ENCODE data around the gene OR7A5. TPM values are rescaled to one million over a fixed set of nuclear protein-coding genes. Genes with fewer than 3 reads are reported as not detected.

Gene OR7A5
- 1 to 10 TPM in 3 of 4 donors, under 1 TPM in 1; 0.72 to 2.9 (median 2.0) TPM for total RNA-seq

DNA sequence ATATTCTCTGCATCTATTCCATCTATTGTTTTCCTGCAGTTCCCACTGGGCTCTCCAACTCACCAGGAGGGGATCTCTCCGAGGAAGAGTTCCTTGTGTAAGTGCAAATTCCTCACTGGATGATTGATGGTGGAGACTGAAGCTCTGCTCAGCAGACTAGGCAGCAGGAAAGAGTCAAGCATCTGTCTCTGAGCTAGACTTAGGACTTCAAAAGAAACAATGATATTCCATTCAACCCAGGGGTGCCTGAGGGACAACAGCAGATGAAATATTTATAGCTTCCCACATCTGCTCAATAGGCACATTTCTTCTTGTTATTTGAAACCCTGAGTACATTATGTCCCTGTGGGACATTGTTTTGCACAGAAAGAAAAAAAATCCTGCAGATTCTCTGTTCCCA is at the start of gene OR7A5, which contains the start of gene OR7C1:
Gene OR7A5 (minus strand): TSS at position 175 of the 400 bp plus-strand sequence. CDS start 6,944 bp downstream, outside the sequence.
Gene OR7C1 (minus strand): TSS at position 175 of the 400 bp plus-strand sequence. CDS start 35,049 bp downstream, outside the sequence.
- intact Hi-C loops (cut with DNase I; ENCODE audit: low total_unique reads), result no loop called here
- H3K4me3 ChIP-seq (ENCODE audit: low read depth, poor library complexity, severe bottlenecking), result no peak within 1 kb of the TSS
- DNase-seq (ENCODE audit: low spot score in 2 of 2), result peak in 1 of 2 donors; percentile 16
- 5 to 15% methylated on average over 1 of the region's 1 CpG for WGBS, 2 donors
- TF ChIP-seq CTCF (IDR thresholded peaks at IDR 0.05) (no peak), POLR2A (IDR thresholded peaks at IDR 0.05) (no peak)

GRCh38 chr19:14871619-14872230 is 36.7 kb upstream of the OR7A5 start:
- WGBS, 2 donors, result 60 to 61% methylated on average over 4 of the region's 4 CpGs
- DNase-seq (ENCODE audit: low spot score in 2 of 2), result no peak
- no peak overlapping the region for H3K4me3 ChIP-seq (ENCODE audit: low read depth, poor library complexity, severe bottlenecking)
- intact Hi-C loops (cut with DNase I; ENCODE audit: low total_unique reads), result no loop called here
- TF ChIP-seq CTCF (IDR thresholded peaks at IDR 0.05), result no peak
- no peak for TF ChIP-seq POLR2A (IDR thresholded peaks at IDR 0.05)

DNA sequence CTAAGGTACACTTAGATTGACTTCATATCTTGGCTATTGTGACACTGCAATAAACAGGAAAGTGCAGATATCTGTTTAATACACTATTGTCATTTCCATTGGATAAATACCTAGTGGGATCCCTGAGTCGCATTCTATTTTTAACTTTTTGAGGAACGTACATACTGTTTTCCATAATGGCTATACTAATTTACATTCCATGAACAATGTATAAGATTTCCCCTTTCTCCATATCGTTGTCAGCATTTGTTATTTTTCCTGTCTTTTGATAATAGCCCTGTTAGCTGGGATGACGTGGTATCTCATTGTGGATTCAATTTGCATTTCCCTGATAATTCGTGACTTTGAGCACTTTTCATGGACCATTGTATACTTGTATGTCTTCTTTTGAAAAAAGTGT is 33.5 kb upstream of the OR7A5 start:
- TF ChIP-seq CTCF (IDR thresholded peaks at IDR 0.05), result no peak
- no peak for TF ChIP-seq POLR2A (IDR thresholded peaks at IDR 0.05)

GRCh38 chr19:14848822-14849221 is 13.8 kb upstream of the OR7A5 start, which contains the start of gene OR7A10:
TSS of gene OR7A10 (minus strand) at chr19:14848922. CDS start at chr19:14841877, 7,045 bp downstream.
- TF ChIP-seq POLR2A (IDR thresholded peaks at IDR 0.05) (no peak), CTCF (IDR thresholded peaks at IDR 0.05) (no peak)
- intact Hi-C loops (cut with DNase I; ENCODE audit: low total_unique reads), result no loop called here
- no peak for DNase-seq (ENCODE audit: low spot score in 2 of 2)
- WGBS, 2 donors, result 75 to 78% methylated on average over 5 of the region's 5 CpGs
- no peak within 1 kb of the TSS for H3K4me3 ChIP-seq (ENCODE audit: low read depth, poor library complexity, severe bottlenecking)

More for the DNA sequence above, 33.5 kb upstream of the OR7A5 start:
- 79 to 83% methylated on average over 5 of the region's 5 CpGs for WGBS, 2 donors
- DNase-seq (ENCODE audit: low spot score in 2 of 2), result no peak
- intact Hi-C loops (cut with DNase I; ENCODE audit: low total_unique reads), result no loop called here
- H3K4me3 ChIP-seq (ENCODE audit: low read depth, poor library complexity, severe bottlenecking), result no peak overlapping the region

DNA sequence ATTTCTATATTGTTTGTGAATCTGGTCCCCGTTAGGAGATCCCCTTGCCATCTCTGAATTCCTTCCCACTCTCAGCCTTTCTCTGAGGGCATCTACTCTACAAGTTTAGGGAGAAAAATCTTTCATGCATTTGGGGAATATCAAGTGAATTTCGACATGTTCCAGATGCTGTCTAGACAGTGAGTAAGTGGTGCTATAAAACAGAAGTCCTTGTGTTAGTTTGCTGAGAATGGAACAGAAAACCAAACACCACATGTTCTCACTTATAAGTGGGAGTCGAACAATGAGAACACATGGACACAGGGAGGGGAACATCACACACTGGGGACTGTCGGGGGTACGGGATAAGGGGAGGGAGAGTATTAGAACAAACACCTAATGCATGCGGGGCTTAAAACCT is 8.6 kb upstream of the OR7A5 start:
- no peak for DNase-seq (ENCODE audit: low spot score in 2 of 2)
- WGBS, 2 donors, result 34 to 38% methylated on average over 6 of the region's 6 CpGs
- intact Hi-C loops (cut with DNase I; ENCODE audit: low total_unique reads), result no loop called here
- no peak overlapping the region for H3K4me3 ChIP-seq (ENCODE audit: low read depth, poor library complexity, severe bottlenecking)
- no peak for TF ChIP-seq POLR2A (IDR thresholded peaks at IDR 0.05)
- no peak for TF ChIP-seq CTCF (IDR thresholded peaks at IDR 0.05)
